Gastroesophageal sphincter (tissue), 3 donors: ENCODE measurements around the gene CEP41.

Experiments
- POLR2A ChIP-seq, 2 donors: fragments of 450-650 bp; IDR thresholded peaks; one replicate each; pipeline ENCODE4 v1.6.1; 2017; ENCODE audit warnings: antibody characterized with exemption in 2 of 2, mild to moderate bottlenecking in 2 of 2, moderate library complexity in 1 of 2
- POLR2AphosphoS5 ChIP-seq: sonication (generic); formaldehyde crosslinking; IDR thresholded peaks from one replicate; pipeline ENCODE4 v1.6.1; 2017; ENCODE audit warnings: antibody characterized with exemption
- TF ChIP-seq, protein P1 (sequence below), 4 experiments: fragments of 200-600 bp in 2 of 4; fragments of 450-650 bp in 2 of 4; sonication (generic) in 1 of 4; IDR thresholded peaks; one replicate each; pipeline ENCODE4 v1.5.1; 2017 to 2019; ENCODE audit warnings: antibody characterized with exemption in 4 of 4, mild to moderate bottlenecking in 2 of 4, moderate library complexity in 2 of 4

DNA sequence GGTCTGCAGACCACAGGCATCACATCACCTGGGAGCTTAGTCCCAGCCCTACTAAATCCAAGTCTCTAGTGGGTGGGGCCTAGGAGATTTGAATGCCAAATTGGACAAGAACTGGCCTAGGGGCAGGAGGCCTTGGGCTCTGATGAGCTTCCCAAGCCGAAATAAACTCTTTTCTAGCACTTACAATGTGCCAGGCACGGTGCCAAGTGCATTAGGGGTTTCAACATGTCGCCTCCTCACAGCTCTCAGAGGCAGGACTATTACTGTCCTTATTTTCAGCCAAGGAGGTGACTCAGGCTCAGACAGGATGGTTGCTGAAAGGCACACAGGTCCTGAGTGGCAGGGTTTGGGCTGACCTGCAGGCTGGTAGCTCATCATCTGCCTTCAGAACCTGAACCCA, 69.8 kb downstream of the CEP41 start:
- TF ChIP-seq POLR2A (IDR thresholded peaks at IDR 0.05) (no peak), POLR2AphosphoS5 (peak; percentile 56)
- TF ChIP-seq, protein P1, sequence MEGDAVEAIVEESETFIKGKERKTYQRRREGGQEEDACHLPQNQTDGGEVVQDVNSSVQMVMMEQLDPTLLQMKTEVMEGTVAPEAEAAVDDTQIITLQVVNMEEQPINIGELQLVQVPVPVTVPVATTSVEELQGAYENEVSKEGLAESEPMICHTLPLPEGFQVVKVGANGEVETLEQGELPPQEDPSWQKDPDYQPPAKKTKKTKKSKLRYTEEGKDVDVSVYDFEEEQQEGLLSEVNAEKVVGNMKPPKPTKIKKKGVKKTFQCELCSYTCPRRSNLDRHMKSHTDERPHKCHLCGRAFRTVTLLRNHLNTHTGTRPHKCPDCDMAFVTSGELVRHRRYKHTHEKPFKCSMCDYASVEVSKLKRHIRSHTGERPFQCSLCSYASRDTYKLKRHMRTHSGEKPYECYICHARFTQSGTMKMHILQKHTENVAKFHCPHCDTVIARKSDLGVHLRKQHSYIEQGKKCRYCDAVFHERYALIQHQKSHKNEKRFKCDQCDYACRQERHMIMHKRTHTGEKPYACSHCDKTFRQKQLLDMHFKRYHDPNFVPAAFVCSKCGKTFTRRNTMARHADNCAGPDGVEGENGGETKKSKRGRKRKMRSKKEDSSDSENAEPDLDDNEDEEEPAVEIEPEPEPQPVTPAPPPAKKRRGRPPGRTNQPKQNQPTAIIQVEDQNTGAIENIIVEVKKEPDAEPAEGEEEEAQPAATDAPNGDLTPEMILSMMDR (IDR thresholded peaks at IDR 0.05): no peak
